Heart right ventricle (tissue), 16 donors: ENCODE data around the gene ZBTB46. TPM values are rescaled to one million over a fixed set of nuclear protein-coding genes. Genes with fewer than 3 reads are reported as not detected.
A peak's percentile ranks its signal among the peaks of the same experiment; 100 is the strongest.

ENCODE experiments used
- ATAC-seq, 8 donors: fragments of 200-7000 bp; cut with Tn5 transposase; one replicate each; pipeline ENCODE4 v1.9.1; 2020; ENCODE audit warnings: mild to moderate bottlenecking in 8 of 8, moderate library complexity in 8 of 8, moderate number of reproducible peaks in 1 of 8
- DNase-seq, 2 donors: peaks; one replicate each; pipeline ENCODE4 v3.0.0-alpha.2; 2020
- H3K27ac ChIP-seq, 10 donors: fragments of 200-600 bp; sonication (generic) in 2 of 10; one replicate each; pipeline versions ENCODE4 v1.5.0 to v1.8.0; 2020 to 2022; ENCODE audit warnings: mild to moderate bottlenecking in 3 of 10
- H3K27me3 ChIP-seq, 7 donors: fragments of 200-600 bp; one replicate each; pipeline ENCODE4 v1.8.0; 2021 to 2022; ENCODE audit warnings: mild to moderate bottlenecking in 2 of 7
- H3K36me3 ChIP-seq, 9 donors: fragments of 200-600 bp; sonication (generic) in 1 of 9; one replicate each; pipeline versions ENCODE4 v1.5.0 to v1.8.0; 2020 to 2022; ENCODE audit warnings: mild to moderate bottlenecking in 2 of 9
- H3K4me1 ChIP-seq, 9 donors: fragments of 200-600 bp; sonication (generic) in 1 of 9; one replicate each; pipeline versions ENCODE4 v1.5.0 to v1.8.0; 2020 to 2022; ENCODE audit warnings: mild to moderate bottlenecking in 4 of 9
- H3K4me3 ChIP-seq, 10 donors: fragments of 200-600 bp; sonication (generic) in 2 of 10; one replicate each; pipeline versions ENCODE4 v1.5.0 to v1.8.0; 2020 to 2022; ENCODE audit warnings: mild to moderate bottlenecking in 7 of 10, moderate library complexity in 2 of 10
- H3K9me3 ChIP-seq, 11 donors: fragments of 200-600 bp in 10 of 11; sonication (generic) in 2 of 11; one replicate each; pipeline versions ENCODE4 v1.5.0 to v1.8.0; 2013 to 2022; ENCODE audit warnings: mild to moderate bottlenecking in 2 of 11, control low read depth in 1 of 11, moderate library complexity in 1 of 11
- WGBS, 2 donors: extraction: QIAGEN DNeasy Blood & Tissue Kit; methylation state at CpG; one replicate each; pipeline ENCODE4 v1.1.7; 2013; ENCODE audit warnings: inconsistent platforms in 1 of 2; 5-methylcytosine and 5-hydroxymethylcytosine counted together
- intact Hi-C, 10 donors: fragments of 100-400 bp; cut with DNase I; formaldehyde crosslinking; loops; one replicate each; pipeline versions ENCODE4 v1.11.1 to v1.14.2; 2022
- polyA plus RNA-seq, 2 donors: library from polyadenylated mRNA; stranded (reverse); fragments of 200-250 nt; gene quantifications; one replicate each; pipeline ENCODE4 v1.2.3, GENCODE V29; 2013
- total RNA-seq, 10 donors: library from RNA; stranded (reverse); fragmentation: NEBNext Ultra II Directional in 3 of 10; extraction: Animal tissue kit (Norgen Biotek cat#: 25700) in 3 of 10; gene quantifications; one replicate each; pipeline versions ENCODE4 v1.2.1 to v1.2.4, GENCODE V29; 2021 to 2023
- TF ChIP-seq, protein P1 (sequence below), 9 donors: fragments of 200-600 bp; sonication (generic) in 2 of 9; IDR thresholded peaks; one replicate each; pipeline versions ENCODE4 v1.5.0 to v1.8.0; 2021 to 2022; ENCODE audit warnings: antibody characterized with exemption in 9 of 9, mild to moderate bottlenecking in 5 of 9, moderate library complexity in 1 of 9
- donor health status: Arrhythmogenic right ventricular cardiomyopathy.
- donor health status: ischemic (EF 13 %, LVEDD 7.1; RV severe dilation, severe dysfunction).
- donor health status: healthy with polysubstance abuse.
- donor health status: DM: no; HTN: yes; CAD: no.
- donor health status: DM: no; HTN: no; CAD: no.
- donor health status: ischemic (EF 25% LVEDD 6.9; RV normal size, moderate dysfunction).
- donor health status: ischemic (EF 25% LVEDD 5.7; RV mildly dilated, moderate dysfunction).
- donor health status: healthy.
- donor health status: DM: yes; HTN: yes; CAD: no.
- donor health status: Ischemic cardiomyopathy.
- donor health status: ischemic (EF 35%, LVEDD 5.7; RV mildly dilated, moderate dysfunction).
- donor health status: nonischemic (EF 11% LVEDD 7.7; RV severe dilation, severe dysfunction).
- donor health status: DM: yes; HTN: yes; CAD: no.
- donor health status: PGD.
- donor health status: ischemic (EF 29% LVEDD 5.4; RV normal size, mild dysfunction).
- donor health status: nonischemic (EF 23%, LVEDD 6.1; RV moderate dilation, normal function).

Gene ZBTB46
- total and polyA plus RNA-seq, 12 donors: 5.6 to 25.4 (median 14.4) TPM

DNA sequence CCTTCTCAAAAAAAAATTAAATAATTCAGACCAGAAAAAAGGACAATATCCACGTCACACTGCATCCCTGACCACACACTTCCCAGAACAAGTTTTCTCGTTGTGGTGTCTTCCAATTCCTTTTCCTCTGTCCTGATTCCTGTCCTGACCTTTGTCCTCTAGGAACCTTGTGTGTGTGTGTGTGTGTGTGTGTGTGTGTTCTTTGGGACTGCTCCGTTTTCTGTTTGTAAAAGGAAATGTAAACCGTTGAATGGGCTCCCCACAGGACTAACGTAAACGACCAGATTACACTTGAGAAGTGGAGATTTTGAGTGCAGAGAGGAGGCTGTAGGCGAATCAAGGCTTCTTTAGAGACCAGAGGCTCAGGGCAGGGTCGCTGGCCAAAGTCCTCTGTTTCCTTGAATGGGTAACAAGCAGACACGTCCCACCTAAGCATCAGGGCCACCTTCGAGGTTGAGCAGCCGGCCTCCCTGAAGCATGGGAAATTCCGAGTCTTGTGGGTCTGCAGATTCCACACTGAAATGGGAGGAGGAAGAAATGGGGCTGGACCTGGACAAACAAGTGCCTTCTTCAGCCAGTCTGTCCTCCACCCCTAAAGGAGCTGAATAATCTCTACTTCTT, 7.3 kb downstream of the ZBTB46 start:
- H3K4me3 ChIP-seq: no peak overlapping the region
- peaks cover 0 to 19% (median 0%) of the 10 kb centered on the region in 7 donors for H3K27me3 ChIP-seq
- H3K36me3 ChIP-seq: peaks cover 0 to 11% (median 0%) of the 10 kb centered on the region in 9 donors
- WGBS, 2 donors: 46 to 59% methylated on average over 12 of the region's 12 CpGs
- TF ChIP-seq, protein P1, sequence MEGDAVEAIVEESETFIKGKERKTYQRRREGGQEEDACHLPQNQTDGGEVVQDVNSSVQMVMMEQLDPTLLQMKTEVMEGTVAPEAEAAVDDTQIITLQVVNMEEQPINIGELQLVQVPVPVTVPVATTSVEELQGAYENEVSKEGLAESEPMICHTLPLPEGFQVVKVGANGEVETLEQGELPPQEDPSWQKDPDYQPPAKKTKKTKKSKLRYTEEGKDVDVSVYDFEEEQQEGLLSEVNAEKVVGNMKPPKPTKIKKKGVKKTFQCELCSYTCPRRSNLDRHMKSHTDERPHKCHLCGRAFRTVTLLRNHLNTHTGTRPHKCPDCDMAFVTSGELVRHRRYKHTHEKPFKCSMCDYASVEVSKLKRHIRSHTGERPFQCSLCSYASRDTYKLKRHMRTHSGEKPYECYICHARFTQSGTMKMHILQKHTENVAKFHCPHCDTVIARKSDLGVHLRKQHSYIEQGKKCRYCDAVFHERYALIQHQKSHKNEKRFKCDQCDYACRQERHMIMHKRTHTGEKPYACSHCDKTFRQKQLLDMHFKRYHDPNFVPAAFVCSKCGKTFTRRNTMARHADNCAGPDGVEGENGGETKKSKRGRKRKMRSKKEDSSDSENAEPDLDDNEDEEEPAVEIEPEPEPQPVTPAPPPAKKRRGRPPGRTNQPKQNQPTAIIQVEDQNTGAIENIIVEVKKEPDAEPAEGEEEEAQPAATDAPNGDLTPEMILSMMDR (IDR thresholded peaks at IDR 0.05): no peak
- peak overlapping the region in 2 of 10 donors; percentile 20 to 23 for H3K27ac ChIP-seq
- intact Hi-C loops: loop anchor here in 3 of 10 donors (5.0 kb wide), 2 partner anchors 34 to 36 kb away; no protein-coding TSS in a partner anchor
- H3K9me3 ChIP-seq: no peaks in the 10 kb centered on the region
- peaks cover 5 to 92% (median 46%) of the 10 kb centered on the region in 9 donors for H3K4me1 ChIP-seq
- ATAC-seq: peak in 2 of 8 donors; percentile 2 to 24
- DNase-seq: no peak

DNA sequence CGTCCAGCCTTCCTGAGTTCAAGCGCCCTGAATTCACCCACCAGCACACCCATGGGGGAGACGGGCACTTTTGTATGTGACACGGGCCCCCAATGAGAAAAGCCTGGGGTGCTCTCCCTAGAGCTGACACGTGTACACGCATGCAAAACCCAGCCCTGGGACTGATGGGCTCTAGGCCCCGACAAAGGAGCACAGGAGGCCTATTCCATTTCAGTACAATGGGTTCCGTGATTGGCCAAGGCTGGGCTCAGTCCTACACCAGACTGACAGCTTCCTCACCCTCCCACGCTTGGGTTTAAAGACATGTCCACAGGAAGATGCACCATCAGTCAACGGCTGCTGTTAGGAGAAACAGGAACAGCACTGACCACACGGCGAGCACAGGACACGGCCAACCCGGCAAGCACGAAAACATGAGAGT, 8.8 kb downstream of the ZBTB46 start:
- Histone ChIP-seq H3K4me1 (peaks cover 5 to 83% (median 37%) of the 10 kb centered on the region in 9 donors), H3K4me3 (no peak overlapping the region), H3K27me3 (peaks cover 0 to 7% (median 0%) of the 10 kb centered on the region in 7 donors), H3K36me3 (peaks cover 0 to 11% (median 0%) of the 10 kb centered on the region in 9 donors), H3K27ac (peak overlapping the region in 5 of 10 donors; percentile 23 to 53 (median 32)), H3K9me3 (no peaks in the 10 kb centered on the region)
- TF ChIP-seq, protein P1 (IDR thresholded peaks at IDR 0.05): no peak
- ATAC-seq (peak in 7 of 8 donors; percentile 26 to 67 (median 55)), DNase-seq (no peak)
- 50 to 71% methylated on average over 15 of the region's 15 CpGs for WGBS, 2 donors
- intact Hi-C loops: loop anchor here in 3 of 10 donors (5.0 kb wide), 2 partner anchors 35 kb away; no protein-coding TSS in a partner anchor

DNA sequence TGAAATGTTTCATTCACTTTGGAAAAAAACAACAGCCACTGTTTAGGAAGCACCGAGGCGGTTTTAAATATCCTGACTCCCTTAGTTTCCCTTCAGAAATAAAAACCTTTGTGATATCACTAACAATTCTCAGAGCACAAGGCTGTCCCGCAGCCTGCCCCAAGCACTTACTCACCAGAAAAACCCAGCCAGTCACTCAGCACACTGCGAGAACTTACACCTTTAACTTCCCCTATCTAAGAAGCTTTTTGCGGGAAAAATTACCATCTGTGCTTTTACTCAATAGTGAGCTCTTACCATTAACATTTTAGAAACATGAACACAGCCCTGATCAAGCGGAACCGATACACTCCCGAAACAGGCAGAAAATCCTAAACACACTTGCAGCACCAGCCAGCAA, 9.3 kb downstream of the ZBTB46 start:
- WGBS, 2 donors: 76 to 79% methylated on average over 8 of the region's 8 CpGs
- ATAC-seq: no peak
- no peak for DNase-seq
- H3K27me3 ChIP-seq: peaks cover 0 to 4% (median 0%) of the 10 kb centered on the region in 7 donors
- H3K9me3 ChIP-seq: no peaks in the 10 kb centered on the region
- intact Hi-C loops: loop anchor here in 3 of 10 donors (5.0 kb wide), 2 partner anchors 35 kb away; no protein-coding TSS in a partner anchor
- peaks cover 0 to 11% (median 0%) of the 10 kb centered on the region in 9 donors for H3K36me3 ChIP-seq
- TF ChIP-seq, protein P1 (IDR thresholded peaks at IDR 0.05): no peak
- peaks cover 5 to 79% (median 37%) of the 10 kb centered on the region in 9 donors for H3K4me1 ChIP-seq
- H3K27ac ChIP-seq: peak overlapping the region in 4 of 10 donors; percentile 23 to 53 (median 35)
- no peak overlapping the region for H3K4me3 ChIP-seq

DNA sequence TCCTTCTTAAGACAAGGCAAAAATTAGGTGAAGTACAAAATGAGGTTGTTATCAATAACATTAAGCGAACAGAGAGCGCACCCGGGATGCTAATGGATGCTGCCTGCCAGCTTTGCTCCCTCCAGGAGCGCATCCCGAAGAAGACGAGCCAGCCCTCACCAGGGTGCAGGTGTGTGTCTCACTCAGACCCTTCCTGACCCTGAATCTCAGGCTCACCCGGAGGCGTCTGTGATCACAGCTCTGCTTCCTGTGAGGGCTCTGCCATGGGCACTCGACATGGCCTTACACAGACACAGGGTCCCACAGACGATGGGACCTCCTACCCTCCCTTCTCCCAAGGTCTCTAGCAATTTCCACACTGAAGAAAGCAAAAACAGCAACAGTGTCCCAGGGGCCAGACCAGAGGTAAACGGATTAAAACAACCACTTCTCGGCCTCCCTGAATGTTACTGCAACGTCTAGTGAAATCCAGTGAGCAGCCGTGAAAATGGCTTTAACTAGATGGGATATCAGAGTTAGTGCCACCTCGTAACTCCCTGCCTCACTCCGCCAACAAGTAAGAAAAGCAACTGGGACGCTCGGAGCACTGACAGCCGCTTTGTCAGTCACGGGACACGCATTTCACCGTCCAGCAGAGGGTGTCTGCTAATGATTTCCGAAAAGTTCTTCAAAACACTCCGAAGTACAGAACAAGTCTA, 11.7 kb downstream of the ZBTB46 start:
- Histone ChIP-seq H3K9me3 (no peaks in the 10 kb centered on the region), H3K36me3 (peaks cover 0 to 4% (median 0%) of the 10 kb centered on the region in 9 donors), H3K27me3 (no peaks in the 10 kb centered on the region), H3K4me3 (peak overlapping the region in 1 of 10 donors; percentile 13), H3K4me1 (peaks cover 5 to 69% (median 25%) of the 10 kb centered on the region in 9 donors), H3K27ac (peak overlapping the region in 6 of 10 donors; percentile 6 to 53 (median 18))
- WGBS, 2 donors: 40 to 52% methylated on average over 24 of the region's 24 CpGs
- DNase-seq: no peak
- peak in 5 of 8 donors; percentile 20 to 60 (median 45) for ATAC-seq
- TF ChIP-seq, protein P1 (IDR thresholded peaks at IDR 0.05): peak; percentile 5 to 58 (median 41)
- intact Hi-C loops: loop anchor here in 1 of 10 donors (10.0 kb wide), 1 partner anchor 45 kb away; the partner anchor contains the start of genes ABHD16B and TPD52L2
